HepG2 (cell line): ENCODE data around the gene CHP1. TPM values are rescaled to one million over a fixed set of nuclear protein-coding genes. Genes with fewer than 3 reads are reported as not detected.

Experiments used
- AHR ChIP-seq: IDR thresholded peaks from 2 replicates; pipeline ENCODE4 v1.6.1; 2018; ENCODE audit warnings: missing genetic modification reagents, missing compliant biosample characterization
- ARNT ChIP-seq: fragments of 450-650 bp; IDR thresholded peaks from 2 replicates; pipeline ENCODE4 v1.6.1; 2017
- ATF7 ChIP-seq, 2 experiments: fragments of 450-650 bp in 1 of 2; sonication (generic) in 1 of 2; formaldehyde crosslinking in 1 of 2; IDR thresholded peaks; 2 replicates each; pipeline versions ENCODE4 v1.4.0 to v1.6.1; 2016 to 2020; ENCODE audit warnings: antibody characterized with exemption in 1 of 2, mild to moderate bottlenecking in 1 of 2, missing genetic modification reagents in 1 of 2
- CBX1 ChIP-seq: IDR thresholded peaks from one replicate; pipeline ENCODE4 v1.6.1; 2016; ENCODE audit warnings: antibody characterized with exemption, low read depth
- HCFC1 ChIP-seq: fragments of 150-350 bp; IDR thresholded peaks from 2 replicates; pipeline ENCODE4 v1.6.1; 2014; ENCODE audit warnings: low read depth, low read length
- HHEX ChIP-seq: IDR thresholded peaks from 2 replicates; pipeline ENCODE4 v1.6.1; 2016; ENCODE audit warnings: control low read depth
- HOMEZ ChIP-seq: IDR thresholded peaks from 2 replicates; pipeline ENCODE4 v1.6.1; 2016; ENCODE audit warnings: low read depth
- JDP2 ChIP-seq: sonication (generic); formaldehyde crosslinking; IDR thresholded peaks from 2 replicates; pipeline ENCODE4 v1.8.1; 2022; ENCODE audit warnings: missing genetic modification reagents, borderline replicate concordance
- MAFK ChIP-seq, 2 experiments: IDR thresholded peaks in 1 of 2; conservative IDR thresholded peaks in 1 of 2; 2 replicates each; pipeline ENCODE4 v1.6.1; 2011; ENCODE audit warnings: improper control_type of control experiment in 2 of 2, low read length in 2 of 2
- MED13 ChIP-seq: sonication (generic); formaldehyde crosslinking; IDR thresholded peaks from 2 replicates; pipeline ENCODE4 v1.5.0; 2020; ENCODE audit warnings: missing genetic modification reagents
- PCBP2 ChIP-seq: fragments of 200-400 bp; formaldehyde crosslinking; optimal IDR thresholded peaks from 2 replicates; pipeline ENCODE3; 2018; ENCODE audit warnings: low read length, low read depth; ENCODE audit not compliant: poor library complexity, severe bottlenecking
- SOX6 ChIP-seq, 2 experiments: fragments of 450-650 bp in 1 of 2; sonication (generic) in 1 of 2; formaldehyde crosslinking in 1 of 2; IDR thresholded peaks; 2 replicates each; pipeline versions ENCODE4 v1.4.0 to v1.6.1; 2017 to 2020; ENCODE audit warnings: antibody characterized with exemption in 1 of 2, mild to moderate bottlenecking in 1 of 2, missing genetic modification reagents in 1 of 2
- ZNF10 ChIP-seq: sonication (generic); formaldehyde crosslinking; IDR thresholded peaks from 2 replicates; pipeline ENCODE4 v1.4.0; 2020; ENCODE audit warnings: mild to moderate bottlenecking, low read depth, missing genetic modification reagents, borderline replicate concordance
- ZNF24 ChIP-seq: fragments of 450-650 bp; IDR thresholded peaks from 2 replicates; pipeline ENCODE4 v1.6.1; 2017; ENCODE audit warnings: antibody characterized with exemption, mild to moderate bottlenecking
- ZNF343 ChIP-seq: sonication (generic); formaldehyde crosslinking; IDR thresholded peaks from 2 replicates; pipeline ENCODE4 v1.4.0; 2020; ENCODE audit warnings: mild to moderate bottlenecking, missing genetic modification reagents
- ZNF572 ChIP-seq: sonication (generic); formaldehyde crosslinking; IDR thresholded peaks from 2 replicates; pipeline ENCODE4 v1.5.1; 2020; ENCODE audit warnings: mild to moderate bottlenecking, missing genetic modification reagents
- ZNF639 ChIP-seq: conservative IDR thresholded peaks from 2 replicates; pipeline ENCODE4 v1.6.1; 2018; ENCODE audit warnings: missing genetic modification reagents
- ZNF646 ChIP-seq: sonication (generic); formaldehyde crosslinking; IDR thresholded peaks from 2 replicates; pipeline ENCODE4 v1.9.0; 2021; ENCODE audit warnings: mild to moderate bottlenecking, missing genetic modification reagents
- ZNF740 ChIP-seq: sonication (generic); formaldehyde crosslinking; IDR thresholded peaks from 2 replicates; pipeline ENCODE4 v1.4.0; 2020; ENCODE audit warnings: missing genetic modification reagents
- ZNF83 ChIP-seq: sonication (generic); formaldehyde crosslinking; IDR thresholded peaks from 2 replicates; pipeline ENCODE4 v1.4.0; 2020; ENCODE audit warnings: missing genetic modification reagents, mild to moderate bottlenecking, borderline replicate concordance
- polyA plus RNA-seq, 8 experiments: library from polyadenylated mRNA; depleted of rRNA in 3 of 8; stranded (reverse) in 7 of 8; unstranded in 1 of 8; fragments of >200 nt; fragmentation: Illumina TruSeq in 4 of 8; extraction: Trizol in 4 of 8; gene quantifications; 2 replicates each; pipeline versions ENCODE4 v1.2.1 to v1.2.3, GENCODE V29; 2011 to 2016; ENCODE audit warnings: low read depth in 4 of 8, missing spikeins in 1 of 8, mixed read lengths in 1 of 8; ENCODE audit not compliant: insufficient read depth in 1 of 8
- total RNA-seq, 5 experiments: library from RNA; depleted of rRNA; stranded (reverse); fragments of >200 nt; fragmentation: Illumina TruSeq; extraction: Trizol; gene quantifications; 2 replicates each; pipeline ENCODE4 v1.2.3, GENCODE V29; 2016; ENCODE audit warnings: low read depth in 1 of 5

Gene CHP1
- total and polyA plus RNA-seq, 2 of the 13 experiments (the other 11 are each of a cell fraction or from before 2014, with no cell fraction given): 49.6 to 76.4 TPM

DNA sequence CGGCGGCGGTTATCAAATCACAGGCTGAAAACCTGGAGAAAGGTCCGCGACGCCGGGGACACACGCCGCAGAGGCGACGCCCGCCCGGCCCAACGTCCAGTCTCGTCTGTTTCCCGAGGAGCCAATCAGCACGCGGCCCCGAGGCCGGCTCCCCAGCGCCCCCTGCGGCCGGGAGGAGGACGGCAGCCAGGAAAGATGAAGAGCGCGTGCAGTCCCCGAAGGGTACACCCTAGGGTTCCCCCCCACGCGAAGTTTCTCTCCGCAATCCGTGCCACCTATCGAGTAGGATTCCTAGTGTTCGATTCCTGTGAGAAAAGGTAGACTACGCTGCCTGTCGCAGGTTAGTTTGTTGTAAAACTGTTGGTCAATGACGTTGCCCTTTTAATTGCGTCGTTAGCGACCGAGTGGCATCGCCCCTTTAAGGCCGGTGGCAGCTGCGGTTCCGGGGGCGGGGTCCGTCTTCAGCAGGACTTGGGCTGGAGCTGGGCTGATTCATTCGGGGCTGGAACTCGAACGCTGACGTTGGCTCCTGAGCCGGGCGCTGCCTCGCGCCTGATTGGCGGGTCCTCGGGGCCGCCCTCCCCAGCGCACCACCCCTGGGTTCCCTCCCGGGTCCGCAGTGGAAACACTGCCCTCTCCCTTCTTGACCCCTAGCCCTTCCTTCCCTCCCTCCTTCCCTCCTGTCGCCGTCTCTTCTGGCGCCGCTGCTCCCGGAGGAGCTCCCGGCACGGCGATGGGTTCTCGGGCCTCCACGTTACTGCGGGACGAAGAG, at the start of gene CHP1, which contains the start of gene EXD1 (continued):
- TF ChIP-seq ZNF646 (CRISPR knock-in tag) (peak; percentile 67; the same call in 1 of the 2 replicates), JDP2 (CRISPR knock-in tag) (no peak), HHEX (CRISPR knock-in tag) (no peak), AHR (CRISPR knock-in tag) (peak; percentile 31; the same call in 1 of the 2 replicates), HOMEZ (CRISPR knock-in tag) (peak; percentile 41; the same call in 1 of the 2 replicates), SOX6 (IDR thresholded peaks at IDR 0.05) (no peak), SOX6 (CRISPR knock-in tag; IDR thresholded peaks at IDR 0.05) (peak; percentile 76), ZNF83 (CRISPR knock-in tag) (peak; percentile 86; the same call in 1 of the 2 replicates), ZNF572 (CRISPR knock-in tag) (peak; percentile 81; the same call in 1 of the 2 replicates), PCBP2 (no peak), MAFK (conservative IDR thresholded peaks at IDR 0.05 in 1 of 2, IDR thresholded peaks at IDR 0.05 in 1 of 2; ENCODE audit: low read length in 2 of 2) (no peak), ZNF639 (no peak; the same call in 1 of the 2 replicates), ATF7 (IDR thresholded peaks at IDR 0.05) (no peak), ATF7 (CRISPR knock-in tag; IDR thresholded peaks at IDR 0.05) (peak; percentile 70; the same call in 1 of the 2 replicates), ZNF343 (CRISPR knock-in tag) (peak; percentile 98), ARNT (no peak), ZNF10 (CRISPR knock-in tag) (no peak), CBX1 (peak; percentile 38), ZNF740 (CRISPR knock-in tag) (peak; percentile 88; the same call in 1 of the 2 replicates), MED13 (no peak), ZNF24 (no peak; the same call in 1 of the 2 replicates), HCFC1 (no peak)
